K562 (cell line): ENCODE data around the gene LETM1. TPM values are rescaled to one million over a fixed set of nuclear protein-coding genes. Genes with fewer than 3 reads are reported as not detected.

Source experiments
- ATAC-seq: fragments of 200-7000 bp; cut with Tn5 transposase; 3 replicates; pipeline ENCODE4 v1.9.1; 2020; ENCODE audit warnings: moderate library complexity
- BruUV-seq: library from RNA; stranded (reverse); fragments of 400-500 nt; replicated peaks from 2 replicates; lab custom pipeline; 2021; lab: Mats Ljungman, UMichigan
- CTCF ChIA-PET: fragments of 300-600 bp; formaldehyde crosslinking; extraction: SDS; loops from one replicate; lab custom pipeline; 2021; ENCODE audit warnings: low intra/inter-chr PET ratio; lab: Yijun Ruan, JAX
- POLR2A ChIA-PET: fragments of 300-600, 350-650 bp; sonication (Branson Sonifier 250); formaldehyde crosslinking; extraction: SDS; loops from one replicate; lab custom pipeline; 2021; ENCODE audit warnings: antibody characterized with exemption, inconsistent platforms; lab: Yijun Ruan, JAX
- DNase-seq, 4 experiments: peaks; one replicate each; pipeline versions ENCODE4 v3.0.0 to v3.0.0-alpha.2; 2011 to 2018; ENCODE audit warnings: low spot score in 3 of 4, mixed read lengths in 3 of 4; ENCODE audit errors: extremely low read depth in 1 of 4
- FAIRE-seq: peaks from 2 replicates; lab custom pipeline; 2011; peaks lifted over from hg19 to GRCh38; lab: Jason Lieb, UNC
- H2AFZ ChIP-seq: 2 replicates; pipeline ENCODE4 v1.6.0; 2011; ENCODE audit warnings: low read depth, low read length, control low read depth, inconsistent platforms
- H3K27ac ChIP-seq: fragments of 200-600 bp; 3 replicates; pipeline ENCODE4 v1.8.0; 2011; ENCODE audit warnings: low read depth, mild to moderate bottlenecking, control low read depth, inconsistent platforms, low read length, moderate library complexity, mixed read lengths; ENCODE audit errors: extremely low read depth
- H3K27me3 ChIP-seq, 2 experiments: fragments of 300-600 bp in 1 of 2; 2 replicates in 1 of 2; 3 replicates in 1 of 2; pipeline versions ENCODE4 v1.6.0 to v1.8.0; 2011; ENCODE audit warnings: inconsistent platforms in 2 of 2, low read length in 2 of 2, mild to moderate bottlenecking in 1 of 2, mixed read lengths in 1 of 2, moderate library complexity in 1 of 2; ENCODE audit not compliant: control insufficient read depth in 2 of 2, insufficient read depth in 2 of 2
- H3K36me3 ChIP-seq: fragments of 300-600 bp; 3 replicates; pipeline ENCODE4 v1.8.0; 2011; ENCODE audit warnings: mild to moderate bottlenecking, low read length, inconsistent platforms; ENCODE audit not compliant: control insufficient read depth, insufficient read depth
- H3K4me1 ChIP-seq, 2 experiments: fragments of 200-600 bp in 1 of 2; replicated peaks in 1 of 2; 2 replicates in 1 of 2; 3 replicates in 1 of 2; pipeline versions ENCODE4 v1.5.1 to v1.8.0; 2011; ENCODE audit warnings: inconsistent platforms in 2 of 2, low read length in 2 of 2, mild to moderate bottlenecking in 1 of 2, mixed read lengths in 1 of 2, moderate library complexity in 1 of 2; ENCODE audit not compliant: control insufficient read depth in 2 of 2, insufficient read depth in 2 of 2
- H3K4me2 ChIP-seq: 2 replicates; pipeline ENCODE4 v1.6.1; 2011; ENCODE audit warnings: low read length, control low read depth, inconsistent platforms, mixed read lengths; ENCODE audit not compliant: insufficient read depth
- H3K4me3 ChIP-seq: fragments of 200-600 bp; sonication (generic), shearing (Covaris generic); 2 replicates; pipeline ENCODE4 v1.5.1; 2016; ENCODE audit warnings: control low read depth, inconsistent platforms
- H3K79me2 ChIP-seq: fragments of 200-600 bp; 3 replicates; pipeline ENCODE4 v1.8.0; 2011; ENCODE audit warnings: low read length, inconsistent platforms; ENCODE audit not compliant: control insufficient read depth, insufficient read depth
- H3K9ac ChIP-seq, 2 experiments: 2 replicates each; pipeline versions ENCODE4 v1.6.0 to v1.6.1; 2011; ENCODE audit warnings: low read depth in 2 of 2, low read length in 2 of 2, control low read depth in 1 of 2, inconsistent platforms in 1 of 2, mild to moderate bottlenecking in 1 of 2, mixed read lengths in 1 of 2; ENCODE audit not compliant: insufficient read depth in 1 of 2
- H3K9me1 ChIP-seq: one replicate; pipeline ENCODE4 v1.6.0; 2011; ENCODE audit warnings: inconsistent platforms, mild to moderate bottlenecking, low read length, moderate library complexity; ENCODE audit not compliant: control insufficient read depth, insufficient read depth
- H3K9me3 ChIP-seq: replicated peaks from 2 replicates; pipeline ENCODE4 v1.5.1; 2011; ENCODE audit warnings: low read depth, low read length, inconsistent platforms; ENCODE audit not compliant: control insufficient read depth, insufficient read depth
- H4K20me1 ChIP-seq: replicated peaks from 2 replicates; pipeline ENCODE4 v1.6.1; 2011; ENCODE audit warnings: low read length, inconsistent platforms, mixed read lengths; ENCODE audit not compliant: control insufficient read depth, insufficient read depth
- CHD1 ChIP-seq: fragments of 200-600 bp; sonication (generic); IDR thresholded peaks from one replicate; pipeline ENCODE4 v1.6.1; 2012; ENCODE audit warnings: mild to moderate bottlenecking, moderate library complexity, low read length, inconsistent platforms
- MED1 ChIP-seq: sonication (generic); formaldehyde crosslinking; IDR thresholded peaks from 2 replicates; pipeline ENCODE4 v1.8.1; 2023; ENCODE audit warnings: missing genetic modification reagents, borderline replicate concordance
- MYC ChIP-seq, 2 experiments: fragments of 250-450 bp in 1 of 2; sonication (Bioruptor Pico) in 1 of 2; IDR thresholded peaks; 2 replicates each; pipeline versions ENCODE4 v1.5.1 to v1.6.1; 2012 to 2021; ENCODE audit warnings: low read depth in 2 of 2, borderline replicate concordance in 1 of 2, improper control_type of control experiment in 1 of 2, low read length in 1 of 2, mild to moderate bottlenecking in 1 of 2, moderate library complexity in 1 of 2
- NFXL1 ChIP-seq: fragments of 450-650 bp; formaldehyde crosslinking; IDR thresholded peaks from 2 replicates; pipeline ENCODE4 v1.4.0; 2021; ENCODE audit warnings: mild to moderate bottlenecking
- RB1 ChIP-seq: fragments of 450-650 bp; IDR thresholded peaks from 2 replicates; pipeline ENCODE4 v1.6.1; 2017; ENCODE audit warnings: low read depth, mild to moderate bottlenecking
- RBM22 ChIP-seq: fragments of 200-400 bp; formaldehyde crosslinking; IDR thresholded peaks from 2 replicates; pipeline ENCODE4 v1.6.1; 2018; ENCODE audit warnings: low read length, low read depth; ENCODE audit not compliant: poor library complexity, severe bottlenecking
- SMAD4 ChIP-seq: fragments of 250-450 bp; sonication (Bioruptor Pico); conservative IDR thresholded peaks from 2 replicates; pipeline ENCODE4 v1.8.0; 2021; ENCODE audit warnings: inconsistent platforms, mild to moderate bottlenecking, moderate library complexity
- ZNF407 ChIP-seq: fragments of 450-650 bp; IDR thresholded peaks from 2 replicates; pipeline ENCODE4 v1.6.1; 2016; ENCODE audit warnings: low read depth
- ZNF436 ChIP-seq: fragments of 250-450, 450-650 bp; sonication (Bioruptor Pico); formaldehyde crosslinking; IDR thresholded peaks from 2 replicates; pipeline ENCODE4 v1.7.0; 2020; ENCODE audit warnings: mild to moderate bottlenecking
- WGBS: fragments of 100-300 bp; shearing (Covaris generic); methylation state at CpG from one replicate; pipeline ENCODE4 v1.1.6; 2016; ENCODE audit warnings: low coverage, mixed read lengths; ENCODE audit not compliant: insufficient coverage; ENCODE audit errors: missing lambda C conversion rate; 5-methylcytosine and 5-hydroxymethylcytosine counted together
- in situ Hi-C: fragments of 300-500 bp; cut with MboI; formaldehyde crosslinking; loops from 4 replicates; pipeline ENCODE4 v1.15.0; 2018; ENCODE audit warnings: inconsistent platforms, mixed read lengths
- intact Hi-C: fragments of 100-400 bp; cut with micrococcal nuclease; formaldehyde crosslinking; loops from 2 replicates; pipeline ENCODE4 v1.14.2; 2022
- polyA plus RNA-seq, 8 experiments: library from polyadenylated mRNA; depleted of rRNA in 4 of 8; stranded (reverse) in 5 of 8; unstranded in 3 of 8; fragments of >200 nt; fragmentation: Nextera tagmentation in 2 of 8; fragmentation: Illumina TruSeq in 1 of 8; extraction: Ambion mirVana in 2 of 8; extraction: Trizol in 1 of 8; gene quantifications; 2 replicates each; pipeline versions ENCODE4 v1.2.1 to v1.2.3, GENCODE V29; 2011 to 2014; ENCODE audit warnings: inconsistent platforms in 1 of 8, missing spikeins in 1 of 8
- total RNA-seq, 7 experiments: library from RNA; depleted of rRNA in 6 of 7; stranded (reverse); fragments of >200 nt in 6 of 7; fragmentation: Illumina TruSeq in 2 of 7; extraction: Trizol in 2 of 7; gene quantifications; 2 replicates each; pipeline versions ENCODE4 v1.2.1 to v1.2.3, GENCODE V29; 2011 to 2021; ENCODE audit warnings: low replicate concordance in 1 of 7

The LETM1 gene
- total and polyA plus RNA-seq, 9 of the 15 experiments (the other 6 are each of a cell fraction or from before 2014, with no cell fraction given): 3.9 to 109 (median 35.0) TPM

GRCh38 chr4:1805493-1806222 lies 50.3 kb downstream of the LETM1 start (continued):
- no peak for TF ChIP-seq NFXL1
- TF ChIP-seq MYC (IDR thresholded peaks at IDR 0.05; ENCODE audit: low read depth, low read length): no peak
- TF ChIP-seq MYC (CRISPR knock-in tag; IDR thresholded peaks at IDR 0.05; ENCODE audit: borderline replicate concordance, low read depth): no peak
- no peak for TF ChIP-seq CHD1
- no peak for TF ChIP-seq MED1 (CRISPR knock-in tag)
- TF ChIP-seq RB1: no peak

- H2AFZ ChIP-seq: no peak overlapping the region
- intact Hi-C loops: no loop called here
- no TSS peak for BruUV-seq
- DNase-seq (peak in 1 of 4 experiments; percentile 16), FAIRE-seq (no peak), ATAC-seq (no peak)
- no peak overlapping the region for H3K27ac ChIP-seq
- no peak overlapping the region for H3K4me3 ChIP-seq
- in situ Hi-C loops: no loop called here
- H3K9ac ChIP-seq: no peak overlapping the region
- no peaks in the 10 kb centered on the region for H3K79me2 ChIP-seq
- H3K9me1 ChIP-seq: peaks cover 3% of the 10 kb centered on the region
- no peaks in the 10 kb centered on the region; the same call in 1 of the 2 replicates for H4K20me1 ChIP-seq
- H3K4me2 ChIP-seq: no peak overlapping the region
- peaks cover 74% of the 10 kb centered on the region; the same call in 2 of the 3 replicates for H3K36me3 ChIP-seq
- ChIA-PET CTCF (interaction anchor here (0.6 kb wide), 1 partner anchor 64 kb away, joined by 3 read pairs; no protein-coding TSS in a partner anchor), POLR2A (interaction anchor here (0.6 to 1.0 kb wide), 2 partner anchors 9 to 84 kb away, joined by 3 read pairs; partner anchors contain the start of genes TACC3 and TMEM129)
- H3K27me3 ChIP-seq: no peaks in the 10 kb centered on the region
- peaks cover 0 to 67% of the 10 kb centered on the region in 2 experiments; a peak in 2 of 5 replicates for H3K4me1 ChIP-seq
- H3K9me3 ChIP-seq: no peaks in the 10 kb centered on the region
- 90% methylated on average over 31 of the region's 37 CpGs for WGBS
- TF ChIP-seq RBM22: peak; percentile 23
- no peak for TF ChIP-seq SMAD4 (CRISPR knock-in tag)
- no peak for TF ChIP-seq ZNF407
- TF ChIP-seq ZNF436 (CRISPR knock-in tag): peak; percentile 71
These were observed 51.1 kb downstream of the LETM1 start for GRCh38 chr4:1804638-1805492.
